ENCODE data around the gene MAD1L1. TPM values are rescaled to one million over a fixed set of nuclear protein-coding genes. Genes with fewer than 3 reads are reported as not detected.

MAD1L1 gene
- total and polyA plus RNA-seq, 4 donors = 12.8 to 20.7 (median 16.5) TPM

- Histone ChIP-seq H3K4me1 (ENCODE audit: control insufficient read depth in 4 of 4, insufficient read depth in 4 of 4, low read length in 3 of 4) (no peaks in the 10 kb centered on the region), H3K4me3 (ENCODE audit: low read depth in 1 of 3, low read length in 3 of 3) (no peak overlapping the region), H3K9ac (ENCODE audit: low read depth in 1 of 2, low read length in 2 of 2) (no peak overlapping the region), H3K36me3 (ENCODE audit: control insufficient read depth in 4 of 4, insufficient read depth in 3 of 4, low read depth in 1 of 4, low read length in 3 of 4) (peaks cover 0 to 2% (median 0%) of the 10 kb centered on the region in 4 donors), H3K27me3 (ENCODE audit: control insufficient read depth in 4 of 4, insufficient read depth in 4 of 4, low read length in 3 of 4) (no peaks in the 10 kb centered on the region), H3K27ac (ENCODE audit: low read depth in 1 of 2, low read length in 2 of 2) (no peak overlapping the region), H3K9me3 (ENCODE audit: control insufficient read depth in 4 of 4, low read length in 3 of 4) (no peaks in the 10 kb centered on the region)
- TF ChIP-seq ZBTB33 (IDR thresholded peaks at IDR 0.05) (no peak), HNF4G (IDR thresholded peaks at IDR 0.05) (no peak), REST (IDR thresholded peaks at IDR 0.05) (no peak), CTCF (IDR thresholded peaks at IDR 0.05; ENCODE audit: low read depth, low read length, missing input control) (no peak), RAD21 (IDR thresholded peaks at IDR 0.05) (no peak), FOXA1 (IDR thresholded peaks at IDR 0.05) (no peak), JUND (IDR thresholded peaks at IDR 0.05) (no peak), ATF3 (IDR thresholded peaks at IDR 0.05) (no peak), NR2F2 (IDR thresholded peaks at IDR 0.05) (no peak), HNF4A (conservative IDR thresholded peaks at IDR 0.05) (no peak), GABPA (IDR thresholded peaks at IDR 0.05 in 1 of 2, conservative IDR thresholded peaks at IDR 0.05 in 1 of 2) (no peak), YY1 (IDR thresholded peaks at IDR 0.05) (no peak), SP1 (IDR thresholded peaks at IDR 0.05) (no peak), EGR1 (IDR thresholded peaks at IDR 0.05; ENCODE audit: low read depth in 2 of 2) (no peak), TAF1 (conservative IDR thresholded peaks at IDR 0.05) (no peak), MAX (IDR thresholded peaks at IDR 0.05) (no peak), RXRA (IDR thresholded peaks at IDR 0.05) (no peak), FOXA2 (IDR thresholded peaks at IDR 0.05) (no peak)
- DNase-seq (ENCODE audit: low spot score) = no peak
- WGBS = 90% methylated on average over 15 of the region's 15 CpGs
These were observed 283.1 kb downstream of the MAD1L1 start for GRCh38 chr7:1949681-1950055.
